Measurements from ENCODE around the gene ARID5B.

The ARID5B gene

DNA sequence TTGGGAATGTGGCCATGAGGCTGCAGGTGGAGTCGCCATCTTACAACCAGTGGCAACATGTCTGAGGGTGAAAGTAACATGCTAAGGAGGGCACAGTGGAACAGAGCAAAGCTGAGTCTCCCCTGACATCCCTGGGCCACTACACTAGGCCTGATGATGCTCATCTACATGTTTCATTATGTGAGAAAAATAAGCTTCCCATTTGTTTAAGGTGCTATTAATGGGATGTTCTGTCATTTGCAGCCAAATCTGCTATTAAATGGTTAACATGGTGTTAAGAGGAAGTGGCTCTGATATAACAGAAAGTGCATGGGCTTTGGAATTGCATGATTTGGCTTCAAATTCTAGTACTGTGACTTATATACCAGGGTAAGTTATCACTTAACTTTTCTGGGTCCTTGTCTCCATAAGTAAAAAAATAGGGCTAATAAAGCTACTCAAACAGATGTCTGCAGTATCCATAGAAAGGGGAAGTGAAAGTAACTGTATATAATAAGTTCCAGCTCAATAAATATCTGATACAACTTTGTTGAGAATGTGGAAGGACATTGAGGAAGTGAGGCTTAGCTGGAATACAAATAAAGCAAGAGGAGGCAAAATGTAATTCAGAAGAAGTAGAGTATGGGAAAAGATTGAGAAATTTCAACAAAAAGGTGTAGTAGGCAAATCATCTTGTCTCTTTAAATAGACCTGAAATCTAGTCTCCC is 208.2 kb downstream of the ARID5B start:
- no peak for DNase-seq

GRCh38 chr10:62112300-62112699 is 210.8 kb downstream of the ARID5B start:
- DNase-seq = no peak

- no peak for DNase-seq
Measured at GRCh38 chr10:62112963-62113362, 211.5 kb downstream of the ARID5B start.

GRCh38 chr10:62113680-62114079 is 212.2 kb downstream of the ARID5B start:
- no peak for DNase-seq

GRCh38 chr10:62115321-62115720 is 213.8 kb downstream of the ARID5B start:
- DNase-seq = no peak

DNA sequence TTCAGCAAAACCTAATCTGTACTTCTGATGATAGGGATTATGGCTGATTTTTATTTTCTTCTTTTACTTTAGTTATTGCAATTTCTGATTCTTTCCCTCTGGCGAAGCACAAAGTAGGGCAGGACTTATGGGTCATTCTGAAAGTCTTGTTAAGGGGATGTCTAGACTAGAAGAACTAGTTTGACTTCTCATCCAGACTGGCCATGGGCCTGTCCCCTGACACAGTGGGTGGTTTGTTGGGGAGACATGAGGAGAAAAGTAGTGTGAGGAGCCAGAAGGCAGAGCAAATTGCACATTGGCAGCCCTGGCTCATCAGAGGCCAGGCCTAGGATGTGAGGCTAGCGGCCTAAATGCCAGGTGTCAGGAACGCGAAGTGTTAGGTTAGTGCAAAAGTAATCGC is 214.3 kb downstream of the ARID5B start:
- no peak for DNase-seq

GRCh38 chr10:62116896-62117295 is 215.4 kb downstream of the ARID5B start:
- DNase-seq = no peak

DNA sequence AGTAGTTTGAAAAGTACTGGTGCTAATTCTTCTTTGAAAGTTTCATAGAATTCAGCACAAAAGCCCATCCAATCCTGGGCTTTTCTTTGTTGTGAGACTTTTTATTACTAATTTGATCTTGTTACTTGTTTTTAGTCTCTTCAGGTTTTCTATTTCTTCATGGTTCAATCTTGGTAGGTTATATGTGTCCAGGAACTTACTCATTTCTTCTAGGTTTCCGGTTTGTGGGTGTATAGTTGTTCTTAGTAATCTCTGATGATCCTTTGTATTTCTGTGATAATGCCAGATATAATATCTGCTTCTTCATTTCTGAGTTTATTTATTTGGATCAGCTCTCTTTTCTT is 219.7 kb downstream of the ARID5B start:
- DNase-seq = no peak

GRCh38 chr10:62127975-62128374 is 226.5 kb downstream of the ARID5B start:
- no peak for DNase-seq

DNA sequence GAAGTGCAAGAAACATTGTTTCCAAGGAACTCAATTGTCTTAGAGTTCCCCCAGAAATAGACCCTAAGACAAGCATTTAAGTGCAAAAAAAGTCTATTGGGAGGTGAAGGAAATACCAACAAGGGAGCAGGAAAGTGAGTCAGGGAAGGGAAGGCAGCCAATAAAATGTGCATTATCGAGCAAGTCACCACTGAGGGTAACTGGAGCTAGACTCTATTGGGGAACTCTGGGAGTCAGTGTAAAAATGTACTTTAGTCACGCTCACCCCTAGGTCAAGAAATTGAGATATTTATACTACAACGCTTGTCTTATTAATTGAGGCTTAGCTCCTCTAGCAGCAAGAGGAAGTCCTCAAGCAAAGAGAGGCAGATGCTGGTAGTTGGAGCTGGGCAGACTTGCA is 229.4 kb downstream of the ARID5B start:
- DNase-seq = no peak

- DNase-seq = no peak
Measured at GRCh38 chr10:62131724-62132123, 230.2 kb downstream of the ARID5B start.

GRCh38 chr10:62133618-62134017 is 232.1 kb downstream of the ARID5B start:
- DNase-seq = no peak

- no peak for DNase-seq
Measured at GRCh38 chr10:62136931-62137330, 235.4 kb downstream of the ARID5B start.
